HEK293 (cell line): Measurements from ENCODE around the gene WNT7B.

ENCODE experiments used
- KLF16 ChIP-seq: fragments of 450-650 bp; formaldehyde crosslinking; IDR thresholded peaks from 2 replicates; pipeline ENCODE4 v1.5.1; 2017; ENCODE audit warnings: missing biosample characterization, missing genetic modification characterization
- REPIN1 ChIP-seq: fragments of 450-650 bp; formaldehyde crosslinking; IDR thresholded peaks from 2 replicates; pipeline ENCODE4 v1.5.1; 2017; ENCODE audit warnings: missing biosample characterization, missing genetic modification characterization, low read depth
- ZBTB8A ChIP-seq: fragments of 450-650 bp; formaldehyde crosslinking; IDR thresholded peaks from 2 replicates; pipeline ENCODE4 v1.5.1; 2016; ENCODE audit warnings: missing biosample characterization, missing genetic modification characterization
- ZNF121 ChIP-seq: fragments of 450-650 bp; formaldehyde crosslinking; IDR thresholded peaks from 2 replicates; pipeline ENCODE4 v1.5.1; 2016; ENCODE audit warnings: missing biosample characterization, missing genetic modification characterization
- ZNF138 ChIP-seq: fragments of 450-650 bp; formaldehyde crosslinking; IDR thresholded peaks from 2 replicates; pipeline ENCODE4 v1.5.1; 2016; ENCODE audit warnings: missing biosample characterization, missing genetic modification characterization, borderline replicate concordance
- ZNF514 ChIP-seq: fragments of 450-650 bp; formaldehyde crosslinking; IDR thresholded peaks from 2 replicates; pipeline ENCODE4 v1.5.1; 2016; ENCODE audit warnings: missing biosample characterization, missing genetic modification characterization
- ZNF830 ChIP-seq: fragments of 450-650 bp; IDR thresholded peaks from 2 replicates; pipeline ENCODE4 v1.5.0; 2018; ENCODE audit warnings: missing biosample characterization, missing genetic modification characterization, low read depth, mild to moderate bottlenecking, moderate library complexity
- TF ChIP-seq, protein P1 (sequence below): fragments of 450-650 bp; formaldehyde crosslinking; IDR thresholded peaks from 2 replicates; pipeline ENCODE4 v1.5.1; 2016; ENCODE audit warnings: missing biosample characterization, missing genetic modification characterization
- TF ChIP-seq, protein P2 (sequence below): fragments of 450-650 bp; formaldehyde crosslinking; IDR thresholded peaks from 2 replicates; pipeline ENCODE4 v1.5.1; 2016; ENCODE audit warnings: missing biosample characterization, missing genetic modification characterization
- TF ChIP-seq, protein P3 (sequence below): fragments of 450-650 bp; formaldehyde crosslinking; IDR thresholded peaks from 2 replicates; pipeline ENCODE4 v1.5.1; 2016; ENCODE audit warnings: missing biosample characterization, missing genetic modification characterization, low read depth
- TF ChIP-seq, protein P4 (sequence below): fragments of 450-650 bp; formaldehyde crosslinking; IDR thresholded peaks from 2 replicates; pipeline ENCODE4 v1.5.1; 2016; ENCODE audit warnings: missing biosample characterization, missing genetic modification characterization
- TF ChIP-seq, protein P5 (sequence below): sonication (generic); formaldehyde crosslinking; IDR thresholded peaks from 2 replicates; pipeline ENCODE4 v1.8.1; 2022; ENCODE audit warnings: mild to moderate bottlenecking, moderate library complexity, missing genetic modification reagents

DNA sequence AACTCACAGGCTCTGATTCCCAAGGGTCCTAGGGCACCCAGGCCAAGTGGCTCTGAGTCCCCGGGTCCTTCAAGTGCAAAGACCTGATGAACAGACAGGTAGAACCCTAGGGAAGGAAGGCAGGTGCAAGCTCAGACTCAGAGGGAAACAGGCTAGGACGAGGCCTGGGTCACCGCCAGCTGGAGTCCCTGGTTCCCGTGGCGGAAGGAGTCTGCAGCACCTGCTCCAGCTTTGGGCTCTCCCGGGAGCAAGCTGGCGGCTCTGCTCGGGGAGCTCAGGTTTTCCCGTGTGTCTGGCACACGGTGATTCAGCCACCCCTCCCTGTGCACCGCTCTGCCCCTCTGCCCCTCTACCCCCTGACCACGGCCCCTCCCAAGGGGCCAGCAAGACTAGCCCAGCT, 59.8 kb downstream of the WNT7B start:
- TF ChIP-seq, protein P1, sequence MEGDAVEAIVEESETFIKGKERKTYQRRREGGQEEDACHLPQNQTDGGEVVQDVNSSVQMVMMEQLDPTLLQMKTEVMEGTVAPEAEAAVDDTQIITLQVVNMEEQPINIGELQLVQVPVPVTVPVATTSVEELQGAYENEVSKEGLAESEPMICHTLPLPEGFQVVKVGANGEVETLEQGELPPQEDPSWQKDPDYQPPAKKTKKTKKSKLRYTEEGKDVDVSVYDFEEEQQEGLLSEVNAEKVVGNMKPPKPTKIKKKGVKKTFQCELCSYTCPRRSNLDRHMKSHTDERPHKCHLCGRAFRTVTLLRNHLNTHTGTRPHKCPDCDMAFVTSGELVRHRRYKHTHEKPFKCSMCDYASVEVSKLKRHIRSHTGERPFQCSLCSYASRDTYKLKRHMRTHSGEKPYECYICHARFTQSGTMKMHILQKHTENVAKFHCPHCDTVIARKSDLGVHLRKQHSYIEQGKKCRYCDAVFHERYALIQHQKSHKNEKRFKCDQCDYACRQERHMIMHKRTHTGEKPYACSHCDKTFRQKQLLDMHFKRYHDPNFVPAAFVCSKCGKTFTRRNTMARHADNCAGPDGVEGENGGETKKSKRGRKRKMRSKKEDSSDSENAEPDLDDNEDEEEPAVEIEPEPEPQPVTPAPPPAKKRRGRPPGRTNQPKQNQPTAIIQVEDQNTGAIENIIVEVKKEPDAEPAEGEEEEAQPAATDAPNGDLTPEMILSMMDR (tag by site-specific recombination) = no peak
- TF ChIP-seq REPIN1 (tag by site-specific recombination) (no peak), ZNF830 (tag by site-specific recombination) (no peak), ZBTB8A (no peak), ZNF514 (tag by site-specific recombination) (no peak), ZNF121 (tag by site-specific recombination) (no peak), ZNF138 (tag by site-specific recombination) (no peak), KLF16 (no peak)
- TF ChIP-seq, protein P2, sequence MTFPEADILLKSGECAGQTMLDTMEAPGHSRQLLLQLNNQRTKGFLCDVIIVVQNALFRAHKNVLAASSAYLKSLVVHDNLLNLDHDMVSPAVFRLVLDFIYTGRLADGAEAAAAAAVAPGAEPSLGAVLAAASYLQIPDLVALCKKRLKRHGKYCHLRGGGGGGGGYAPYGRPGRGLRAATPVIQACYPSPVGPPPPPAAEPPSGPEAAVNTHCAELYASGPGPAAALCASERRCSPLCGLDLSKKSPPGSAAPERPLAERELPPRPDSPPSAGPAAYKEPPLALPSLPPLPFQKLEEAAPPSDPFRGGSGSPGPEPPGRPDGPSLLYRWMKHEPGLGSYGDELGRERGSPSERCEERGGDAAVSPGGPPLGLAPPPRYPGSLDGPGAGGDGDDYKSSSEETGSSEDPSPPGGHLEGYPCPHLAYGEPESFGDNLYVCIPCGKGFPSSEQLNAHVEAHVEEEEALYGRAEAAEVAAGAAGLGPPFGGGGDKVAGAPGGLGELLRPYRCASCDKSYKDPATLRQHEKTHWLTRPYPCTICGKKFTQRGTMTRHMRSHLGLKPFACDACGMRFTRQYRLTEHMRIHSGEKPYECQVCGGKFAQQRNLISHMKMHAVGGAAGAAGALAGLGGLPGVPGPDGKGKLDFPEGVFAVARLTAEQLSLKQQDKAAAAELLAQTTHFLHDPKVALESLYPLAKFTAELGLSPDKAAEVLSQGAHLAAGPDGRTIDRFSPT (tag by site-specific recombination) = no peak
- TF ChIP-seq, protein P3, sequence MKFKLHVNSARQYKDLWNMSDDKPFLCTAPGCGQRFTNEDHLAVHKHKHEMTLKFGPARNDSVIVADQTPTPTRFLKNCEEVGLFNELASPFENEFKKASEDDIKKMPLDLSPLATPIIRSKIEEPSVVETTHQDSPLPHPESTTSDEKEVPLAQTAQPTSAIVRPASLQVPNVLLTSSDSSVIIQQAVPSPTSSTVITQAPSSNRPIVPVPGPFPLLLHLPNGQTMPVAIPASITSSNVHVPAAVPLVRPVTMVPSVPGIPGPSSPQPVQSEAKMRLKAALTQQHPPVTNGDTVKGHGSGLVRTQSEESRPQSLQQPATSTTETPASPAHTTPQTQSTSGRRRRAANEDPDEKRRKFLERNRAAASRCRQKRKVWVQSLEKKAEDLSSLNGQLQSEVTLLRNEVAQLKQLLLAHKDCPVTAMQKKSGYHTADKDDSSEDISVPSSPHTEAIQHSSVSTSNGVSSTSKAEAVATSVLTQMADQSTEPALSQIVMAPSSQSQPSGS = no peak
- TF ChIP-seq, protein P4, sequence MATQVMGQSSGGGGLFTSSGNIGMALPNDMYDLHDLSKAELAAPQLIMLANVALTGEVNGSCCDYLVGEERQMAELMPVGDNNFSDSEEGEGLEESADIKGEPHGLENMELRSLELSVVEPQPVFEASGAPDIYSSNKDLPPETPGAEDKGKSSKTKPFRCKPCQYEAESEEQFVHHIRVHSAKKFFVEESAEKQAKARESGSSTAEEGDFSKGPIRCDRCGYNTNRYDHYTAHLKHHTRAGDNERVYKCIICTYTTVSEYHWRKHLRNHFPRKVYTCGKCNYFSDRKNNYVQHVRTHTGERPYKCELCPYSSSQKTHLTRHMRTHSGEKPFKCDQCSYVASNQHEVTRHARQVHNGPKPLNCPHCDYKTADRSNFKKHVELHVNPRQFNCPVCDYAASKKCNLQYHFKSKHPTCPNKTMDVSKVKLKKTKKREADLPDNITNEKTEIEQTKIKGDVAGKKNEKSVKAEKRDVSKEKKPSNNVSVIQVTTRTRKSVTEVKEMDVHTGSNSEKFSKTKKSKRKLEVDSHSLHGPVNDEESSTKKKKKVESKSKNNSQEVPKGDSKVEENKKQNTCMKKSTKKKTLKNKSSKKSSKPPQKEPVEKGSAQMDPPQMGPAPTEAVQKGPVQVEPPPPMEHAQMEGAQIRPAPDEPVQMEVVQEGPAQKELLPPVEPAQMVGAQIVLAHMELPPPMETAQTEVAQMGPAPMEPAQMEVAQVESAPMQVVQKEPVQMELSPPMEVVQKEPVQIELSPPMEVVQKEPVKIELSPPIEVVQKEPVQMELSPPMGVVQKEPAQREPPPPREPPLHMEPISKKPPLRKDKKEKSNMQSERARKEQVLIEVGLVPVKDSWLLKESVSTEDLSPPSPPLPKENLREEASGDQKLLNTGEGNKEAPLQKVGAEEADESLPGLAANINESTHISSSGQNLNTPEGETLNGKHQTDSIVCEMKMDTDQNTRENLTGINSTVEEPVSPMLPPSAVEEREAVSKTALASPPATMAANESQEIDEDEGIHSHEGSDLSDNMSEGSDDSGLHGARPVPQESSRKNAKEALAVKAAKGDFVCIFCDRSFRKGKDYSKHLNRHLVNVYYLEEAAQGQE (tag by site-specific recombination) = no peak
- TF ChIP-seq, protein P5, sequence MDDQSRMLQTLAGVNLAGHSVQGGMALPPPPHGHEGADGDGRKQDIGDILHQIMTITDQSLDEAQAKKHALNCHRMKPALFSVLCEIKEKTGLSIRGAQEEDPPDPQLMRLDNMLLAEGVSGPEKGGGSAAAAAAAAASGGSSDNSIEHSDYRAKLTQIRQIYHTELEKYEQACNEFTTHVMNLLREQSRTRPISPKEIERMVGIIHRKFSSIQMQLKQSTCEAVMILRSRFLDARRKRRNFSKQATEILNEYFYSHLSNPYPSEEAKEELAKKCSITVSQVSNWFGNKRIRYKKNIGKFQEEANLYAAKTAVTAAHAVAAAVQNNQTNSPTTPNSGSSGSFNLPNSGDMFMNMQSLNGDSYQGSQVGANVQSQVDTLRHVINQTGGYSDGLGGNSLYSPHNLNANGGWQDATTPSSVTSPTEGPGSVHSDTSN (CRISPR knock-in tag) = no peak
